MCF 10A (cell line): ENCODE data around the gene MRPS33. TPM values are rescaled to one million over a fixed set of nuclear protein-coding genes. Genes with fewer than 3 reads are reported as not detected.

Experiments used
- BruUV-seq: library from RNA; stranded (reverse); fragments of 400-500 nt; replicated peaks from 2 replicates; lab custom pipeline; 2021; lab: Mats Ljungman, UMichigan
- CTCF ChIA-PET: fragments of 300-600 bp; sonication (Branson Sonifier 250); formaldehyde crosslinking; extraction: SDS; loops from one replicate; lab custom pipeline; 2021; ENCODE audit warnings: antibody characterized with exemption, inconsistent platforms; lab: Yijun Ruan, JAX
- POLR2A ChIA-PET: fragments of 300-600, 350-650 bp; sonication (Branson Sonifier 250); formaldehyde crosslinking; extraction: SDS; loops from one replicate; lab custom pipeline; 2020; ENCODE audit warnings: antibody characterized with exemption, inconsistent platforms; lab: Yijun Ruan, JAX
- DNase-seq: peaks from one replicate; pipeline ENCODE4 v3.0.0-alpha.2; 2018; ENCODE audit not compliant: unreplicated experiment
- H3K27ac Mint-ChIP-seq: one replicate; pipeline ENCODE4 v1.8.0; 2022; ENCODE audit warnings: mild to moderate bottlenecking, low read depth, mixed read lengths; ENCODE audit not compliant: unreplicated experiment
- H3K27me3 Mint-ChIP-seq: one replicate; pipeline ENCODE4 v1.8.0; 2022; ENCODE audit warnings: mixed read lengths; ENCODE audit not compliant: insufficient read depth, unreplicated experiment
- H3K36me3 Mint-ChIP-seq: one replicate; pipeline ENCODE4 v1.8.0; 2022; ENCODE audit warnings: mild to moderate bottlenecking, moderate library complexity, mixed read lengths; ENCODE audit not compliant: insufficient read depth, unreplicated experiment
- H3K4me1 Mint-ChIP-seq: one replicate; pipeline ENCODE4 v1.8.0; 2022; ENCODE audit warnings: mixed read lengths; ENCODE audit not compliant: insufficient read depth, unreplicated experiment
- H3K4me3 Mint-ChIP-seq: one replicate; pipeline ENCODE4 v1.8.0; 2022; ENCODE audit warnings: mild to moderate bottlenecking, moderate library complexity, mixed read lengths; ENCODE audit not compliant: unreplicated experiment
- H3K9me3 Mint-ChIP-seq: one replicate; pipeline ENCODE4 v1.8.0; 2022; ENCODE audit warnings: mixed read lengths; ENCODE audit not compliant: unreplicated experiment
- CTCF ChIP-seq: fragments of 200-600 bp; IDR thresholded peaks from one replicate; pipeline ENCODE4 v1.8.0; 2022; ENCODE audit warnings: antibody characterized with exemption, mild to moderate bottlenecking; ENCODE audit not compliant: unreplicated experiment
- intact Hi-C: fragments of 100-400 bp; cut with micrococcal nuclease; formaldehyde crosslinking; loops from 2 replicates; pipeline ENCODE4 v1.14.1; 2022
- total RNA-seq: library from RNA; stranded (reverse); gene quantifications from 2 replicates; pipeline ENCODE4 v1.2.3, GENCODE V29; 2022

Gene MRPS33
- total RNA-seq, 1 experiment from 2014 or later: 58.6 TPM

- Mint-ChIP-seq H3K4me3 (no peak overlapping the region), H3K36me3 (no peaks in the 10 kb centered on the region), H3K9me3 (peaks cover 29% of the 10 kb centered on the region), H3K27ac (no peak overlapping the region), H3K4me1 (no peaks in the 10 kb centered on the region), H3K27me3 (peaks cover 2% of the 10 kb centered on the region)
- DNase-seq: no peak
- no peak for TF ChIP-seq CTCF
- ChIA-PET POLR2A (no interaction called here), CTCF (no interaction called here)
- intact Hi-C loops: no loop called here
- no TSS peak for BruUV-seq
These were observed 14.0 kb upstream of the MRPS33 start for GRCh38 chr7:141028767-141029166.

- no peak for TF ChIP-seq CTCF
- POLR2A ChIA-PET: no interaction called here
These were observed 12.3 kb upstream of the MRPS33 start for GRCh38 chr7:141027043-141027442.

DNA sequence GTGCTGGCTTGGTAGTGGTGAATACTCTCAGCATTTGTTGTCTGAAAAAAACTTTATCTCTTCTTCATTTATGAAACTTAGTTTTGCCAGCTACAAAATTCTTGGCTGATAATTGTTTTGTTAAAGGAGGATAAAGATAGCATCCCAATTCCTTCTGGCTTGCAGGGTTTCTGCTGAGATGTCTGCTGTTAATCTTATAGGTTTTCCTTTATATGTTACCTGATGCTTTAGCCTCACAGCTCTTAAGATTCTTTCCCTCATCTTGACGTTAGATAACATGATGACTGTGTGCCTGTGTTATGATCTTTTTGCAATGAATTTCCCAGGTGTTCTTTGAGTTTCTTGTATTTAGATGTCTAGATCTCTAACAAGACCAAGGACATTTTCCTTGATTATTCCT, 9.9 kb upstream of the MRPS33 start:
- H3K9me3 Mint-ChIP-seq: peaks cover 35% of the 10 kb centered on the region
- H3K4me3 Mint-ChIP-seq: no peak overlapping the region
- no peaks in the 10 kb centered on the region for H3K4me1 Mint-ChIP-seq
- TF ChIP-seq CTCF: no peak
- no peaks in the 10 kb centered on the region for H3K36me3 Mint-ChIP-seq
- no TSS peak for BruUV-seq
- no peak for DNase-seq
- peaks cover 29% of the 10 kb centered on the region for H3K27me3 Mint-ChIP-seq
- CTCF ChIA-PET: no interaction called here
- intact Hi-C loops: no loop called here
- H3K27ac Mint-ChIP-seq: no peak overlapping the region
- POLR2A ChIA-PET: interaction anchor here (0.7 kb wide), 1 partner anchor 97 kb away, joined by 3 read pairs; no protein-coding TSS in a partner anchor

More at GRCh38 chr7:141027043-141027442, 12.3 kb upstream of the MRPS33 start:
- Mint-ChIP-seq H3K36me3 (no peaks in the 10 kb centered on the region), H3K9me3 (peaks cover 35% of the 10 kb centered on the region), H3K4me3 (no peak overlapping the region), H3K4me1 (no peaks in the 10 kb centered on the region), H3K27ac (no peak overlapping the region), H3K27me3 (peaks cover 19% of the 10 kb centered on the region)
- intact Hi-C loops: no loop called here
- BruUV-seq: no TSS peak
- no peak for DNase-seq
- CTCF ChIA-PET: interaction anchor here (1.2 kb wide), 1 partner anchor 12 kb away, joined by 6 read pairs; the partner anchor contains the start of gene MRPS33

DNA sequence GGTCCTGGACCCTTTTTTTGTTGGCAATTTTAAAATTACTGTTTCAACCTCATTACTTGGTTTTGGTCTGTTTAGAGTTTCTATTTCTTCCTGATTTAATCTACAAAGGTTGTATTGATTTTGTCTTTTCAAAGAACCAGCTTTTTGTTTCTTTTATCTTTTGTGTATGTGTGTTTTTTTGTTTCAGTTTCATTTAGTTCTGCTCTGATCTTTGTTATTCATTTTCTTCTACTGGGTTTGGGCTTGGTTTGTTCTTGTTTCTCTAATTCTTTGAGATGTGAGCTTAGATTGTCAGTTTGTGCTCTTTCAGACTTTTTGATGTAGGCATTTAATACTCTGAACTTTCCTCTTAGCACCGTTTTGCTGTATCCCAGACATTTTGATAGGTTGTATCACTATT, 8.5 kb upstream of the MRPS33 start:
- DNase-seq: no peak
- no peak overlapping the region for H3K4me3 Mint-ChIP-seq
- ChIA-PET CTCF (no interaction called here), POLR2A (no interaction called here)
- H3K36me3 Mint-ChIP-seq: no peaks in the 10 kb centered on the region
- H3K27me3 Mint-ChIP-seq: peaks cover 33% of the 10 kb centered on the region
- BruUV-seq: no TSS peak
- H3K9me3 Mint-ChIP-seq: peaks cover 23% of the 10 kb centered on the region
- intact Hi-C loops: no loop called here
- H3K4me1 Mint-ChIP-seq: no peaks in the 10 kb centered on the region
- H3K27ac Mint-ChIP-seq: no peak overlapping the region
- TF ChIP-seq CTCF: no peak
